IMR-90 (cell line): ENCODE data around the gene TPCN1. TPM values are rescaled to one million over a fixed set of nuclear protein-coding genes. Genes with fewer than 3 reads are reported as not detected.

Experiments
- ATAC-seq: fragments of 200-7000 bp; cut with Tn5 transposase; 2 replicates; pipeline ENCODE4 v1.9.1; 2020; ENCODE audit warnings: low read depth, mild to moderate bottlenecking, moderate library complexity
- BruUV-seq: library from RNA; stranded (reverse); fragments of 400-500 nt; replicated peaks from 2 replicates; lab custom pipeline; 2021; lab: Mats Ljungman, UMichigan
- CTCF ChIA-PET: fragments of 300-600 bp; formaldehyde crosslinking; extraction: SDS; loops from one replicate; lab custom pipeline; 2021; ENCODE audit warnings: antibody characterized with exemption; lab: Yijun Ruan, JAX
- POLR2A ChIA-PET: fragments of 300-600 bp; sonication (Branson Sonifier 250); formaldehyde crosslinking; loops from one replicate; lab custom pipeline; 2022; ENCODE audit warnings: antibody characterized with exemption; ENCODE audit not compliant: unreplicated experiment; lab: Charles Lee
- DNase-seq: peaks from one replicate; pipeline ENCODE4 v3.0.0; 2013
- H2AFZ ChIP-seq: replicated peaks from 2 replicates; pipeline ENCODE3; 2013; ENCODE audit warnings: low read length, mild to moderate bottlenecking; ENCODE audit not compliant: poor library complexity
- H2AK5ac ChIP-seq: 2 replicates; pipeline ENCODE4 v1.6.1; 2013; ENCODE audit warnings: low read depth, low read length, inconsistent platforms
- H2AK9ac ChIP-seq: replicated peaks from 2 replicates; pipeline ENCODE3; 2013; ENCODE audit warnings: mild to moderate bottlenecking, low read depth, low read length, moderate library complexity; ENCODE audit not compliant: poor library complexity
- H2BK120ac ChIP-seq: 2 replicates; pipeline ENCODE4 v1.6.1; 2013; ENCODE audit warnings: low read depth, low read length, inconsistent platforms
- H2BK15ac ChIP-seq: 3 replicates; pipeline ENCODE4 v1.6.1; 2013; ENCODE audit warnings: low read depth, low read length, inconsistent platforms
- H2BK20ac ChIP-seq: 2 replicates; pipeline ENCODE4 v1.6.1; 2013; ENCODE audit warnings: low read depth, mild to moderate bottlenecking, inconsistent platforms, low read length, moderate library complexity
- H2BK5ac ChIP-seq: 2 replicates; pipeline ENCODE4 v1.6.1; 2013; ENCODE audit warnings: mild to moderate bottlenecking, low read depth, low read length, inconsistent platforms; ENCODE audit not compliant: poor library complexity, severe bottlenecking
- H3K14ac ChIP-seq: replicated peaks from 2 replicates; pipeline ENCODE4 v1.6.1; 2013; ENCODE audit warnings: low read depth, low read length, inconsistent platforms
- H3K18ac ChIP-seq: 2 replicates; pipeline ENCODE4 v1.6.1; 2013; ENCODE audit warnings: low read depth, low read length, control low read depth
- H3K23ac ChIP-seq: 2 replicates; pipeline ENCODE4 v1.6.1; 2013; ENCODE audit warnings: low read depth, low read length, inconsistent platforms
- H3K27ac ChIP-seq: 2 replicates; pipeline ENCODE4 v1.5.1; 2013; ENCODE audit warnings: mild to moderate bottlenecking, control low read depth, low read length; ENCODE audit not compliant: insufficient read depth
- H3K27me3 ChIP-seq: 2 replicates; pipeline ENCODE4 v1.6.1; 2013; ENCODE audit warnings: low read length; ENCODE audit not compliant: control insufficient read depth, insufficient read depth
- H3K36me3 ChIP-seq: 2 replicates; pipeline ENCODE4 v1.6.1; 2013; ENCODE audit warnings: low read length, mixed read lengths; ENCODE audit not compliant: control insufficient read depth, insufficient read depth
- H3K4ac ChIP-seq: 2 replicates; pipeline ENCODE4 v1.6.1; 2013; ENCODE audit warnings: low read depth, low read length, inconsistent platforms
- H3K4me1 ChIP-seq: 2 replicates; pipeline ENCODE4 v1.6.1; 2013; ENCODE audit warnings: low read length, mixed read lengths; ENCODE audit not compliant: control insufficient read depth, insufficient read depth
- H3K4me2 ChIP-seq: 2 replicates; pipeline ENCODE4 v1.6.1; 2013; ENCODE audit warnings: low read depth, mild to moderate bottlenecking, control low read depth, low read length, moderate library complexity
- H3K4me3 ChIP-seq: 2 replicates; pipeline ENCODE4 v1.5.1; 2013; ENCODE audit warnings: low read depth, mild to moderate bottlenecking, control low read depth, low read length, moderate library complexity; ENCODE audit not compliant: insufficient read depth
- H3K56ac ChIP-seq: 2 replicates; pipeline ENCODE4 v1.6.1; 2013; ENCODE audit warnings: low read length, inconsistent platforms; ENCODE audit not compliant: insufficient read depth; ENCODE audit errors: extremely low read depth
- H3K79me1 ChIP-seq, 2 experiments: 2 replicates each; pipeline ENCODE4 v1.6.1; 2013; ENCODE audit warnings: low read length in 2 of 2, inconsistent platforms in 1 of 2, low read depth in 1 of 2
- H3K9ac ChIP-seq: 2 replicates; pipeline ENCODE4 v1.6.1; 2013; ENCODE audit warnings: low read depth, low read length, control low read depth
- H3K9me1 ChIP-seq: 2 replicates; pipeline ENCODE4 v1.6.1; 2013; ENCODE audit warnings: low read length, inconsistent platforms; ENCODE audit not compliant: insufficient read depth
- H3K9me3 ChIP-seq: 2 replicates; pipeline ENCODE4 v1.6.1; 2013; ENCODE audit warnings: low read length; ENCODE audit not compliant: control insufficient read depth, insufficient read depth
- H4K20me1 ChIP-seq: 2 replicates; pipeline ENCODE4 v1.6.1; 2013; ENCODE audit warnings: low read length, inconsistent platforms; ENCODE audit not compliant: insufficient read depth
- H4K5ac ChIP-seq: 2 replicates; pipeline ENCODE4 v1.6.1; 2013; ENCODE audit warnings: mild to moderate bottlenecking, low read depth, low read length, control low read depth
- H4K8ac ChIP-seq, 2 experiments: 2 replicates each; pipeline ENCODE4 v1.6.1; 2013; ENCODE audit warnings: low read depth in 2 of 2, low read length in 2 of 2, control low read depth in 1 of 2, inconsistent platforms in 1 of 2
- H4K91ac ChIP-seq: 2 replicates; pipeline ENCODE4 v1.6.1; 2013; ENCODE audit warnings: low read depth, low read length, inconsistent platforms; ENCODE audit not compliant: insufficient read depth
- MAZ ChIP-seq: IDR thresholded peaks from 2 replicates; pipeline ENCODE4 v1.6.1; 2012; ENCODE audit warnings: low read depth, mild to moderate bottlenecking, low read length, improper control_type of control experiment, moderate library complexity, borderline replicate concordance
- NFE2L2 ChIP-seq: fragments of 150-350 bp; IDR thresholded peaks from 2 replicates; pipeline ENCODE4 v1.6.1; 2016; ENCODE audit warnings: low read depth, mild to moderate bottlenecking, low read length
- RAD21 ChIP-seq: IDR thresholded peaks from 2 replicates; pipeline ENCODE4 v1.6.1; 2012; ENCODE audit warnings: low read length, improper control_type of control experiment
- WGBS, 2 experiments: methylation state at CpG; one replicate each; pipeline versions ENCODE4 v1.1.5 to v1.1.7; 2013; ENCODE audit warnings: missing lambda C conversion rate in 2 of 2; ENCODE audit not compliant: insufficient read length in 1 of 2; ENCODE audit errors: extremely low coverage in 2 of 2; 5-methylcytosine and 5-hydroxymethylcytosine counted together
- dilution Hi-C: fragments of 300-500 bp; cut with HindIII; formaldehyde crosslinking; loops from one replicate; pipeline ENCODE4 v1.14.3; 2018; ENCODE audit warnings: low sequenced_read_pairs; ENCODE audit not compliant: unreplicated experiment
- in situ Hi-C: fragments of 300-500 bp; cut with MboI; formaldehyde crosslinking; loops from 3 replicates; pipeline ENCODE4 v1.14.3; 2019; ENCODE audit warnings: low sequenced_read_pairs, inconsistent platforms, mixed read lengths
- intact Hi-C: fragments of 100-400 bp; cut with micrococcal nuclease; formaldehyde crosslinking; loops from 2 replicates; pipeline ENCODE4 v1.10.0; 2022
- polyA plus RNA-seq, 3 experiments: library from polyadenylated mRNA; depleted of rRNA; stranded (reverse); fragments of >200 nt; gene quantifications; 2 replicates each; pipeline ENCODE4 v1.2.3, GENCODE V29; 2012; ENCODE audit warnings: low replicate concordance in 1 of 3
- total RNA-seq: library from RNA; depleted of rRNA; stranded (reverse); fragments of >200 nt; gene quantifications from 2 replicates; pipeline ENCODE4 v1.2.3, GENCODE V29; 2012

The TPCN1 gene
- total and polyA plus RNA-seq, 2 of the 4 experiments (the other 2 are of a cell fraction) = 2.0 to 13.2 TPM

GRCh38 chr12:113237748-113238147 is 16.5 kb downstream of the TPCN1 start:
- intact Hi-C loops (no loop called here), dilution Hi-C loops (no loop called here), in situ Hi-C loops (no loop called here)
- TF ChIP-seq MAZ (no peak), RAD21 (no peak), NFE2L2 (no peak)
- peaks cover 5% of the 10 kb centered on the region for H3K36me3 ChIP-seq
- 100% methylated on average over 1 of the region's 4 CpGs; no CpG with 5 or more reads in 1 of the 2 experiments for WGBS, 2 experiments
- H4K8ac ChIP-seq = no peak overlapping the region
- H3K4me3 ChIP-seq = no peak overlapping the region
- H3K4me1 ChIP-seq = peaks cover 17% of the 10 kb centered on the region
- H3K14ac ChIP-seq = no peak overlapping the region
- H3K9me3 ChIP-seq = no peaks in the 10 kb centered on the region
- H2AFZ ChIP-seq = no peak overlapping the region
- no peak overlapping the region for H3K9ac ChIP-seq
- H3K27me3 ChIP-seq = no peaks in the 10 kb centered on the region
- no peak overlapping the region; the same call in 1 of the 2 replicates for H2AK5ac ChIP-seq
- no peak overlapping the region for H2BK5ac ChIP-seq
- H4K5ac ChIP-seq = no peak overlapping the region
- ChIA-PET POLR2A (no interaction called here), CTCF (no interaction called here)
- DNase-seq = no peak
- H3K4me2 ChIP-seq = no peak overlapping the region
- H3K79me1 ChIP-seq = peaks cover 0 to 12% of the 10 kb centered on the region in 2 experiments; a peak in 2 of 4 replicates
- 0 out of 3 replicates have a peak overlapping the region, but pooled peaks have one; percentile 7 for H2BK15ac ChIP-seq
- no peak overlapping the region for H2BK20ac ChIP-seq
- peak overlapping the region; percentile 77 for H2AK9ac ChIP-seq
- H3K18ac ChIP-seq = no peak overlapping the region
- ATAC-seq = no peak
- H4K20me1 ChIP-seq = peaks cover 7% of the 10 kb centered on the region; the same call in 1 of the 2 replicates
- no peak overlapping the region for H3K27ac ChIP-seq
- H2BK120ac ChIP-seq = no peak overlapping the region
- peaks cover 24% of the 10 kb centered on the region for H3K9me1 ChIP-seq
- no peak overlapping the region for H3K4ac ChIP-seq
- no peak overlapping the region for H3K56ac ChIP-seq
- no peak overlapping the region for H3K23ac ChIP-seq
- no peak overlapping the region; the same call in 1 of the 2 replicates for H4K91ac ChIP-seq
- BruUV-seq = no TSS peak
